Left lung (tissue), 10 donors: ENCODE data around the gene ADIPOR2. TPM values are rescaled to one million over a fixed set of nuclear protein-coding genes. Genes with fewer than 3 reads are reported as not detected.
A peak's percentile ranks its signal among the peaks of the same experiment; 100 is the strongest.

Experiments used
- ATAC-seq: fragments of 200-7000 bp; cut with Tn5 transposase; one replicate; pipeline ENCODE4 v1.9.1; 2020; ENCODE audit warnings: moderate library complexity
- DNase-seq, 4 donors: peaks; one replicate each; pipeline ENCODE4 v3.0.0-alpha.2; 2013 to 2020
- H3K27ac ChIP-seq, 2 donors: fragments of 200-600 bp; sonication (generic) in 1 of 2; one replicate each; pipeline versions ENCODE4 v1.5.0 to v1.8.0; 2020 to 2021
- H3K27me3 ChIP-seq, 2 donors: fragments of 200-600 bp; sonication (generic) in 1 of 2; one replicate each; pipeline versions ENCODE4 v1.5.0 to v1.8.0; 2020 to 2021
- H3K36me3 ChIP-seq, 2 donors: fragments of 200-600 bp; sonication (generic) in 1 of 2; one replicate each; pipeline versions ENCODE4 v1.5.0 to v1.8.0; 2020 to 2021
- H3K4me1 ChIP-seq, 2 donors: fragments of 200-600 bp; one replicate each; pipeline ENCODE4 v1.8.0; 2021
- H3K4me3 ChIP-seq, 2 donors: fragments of 200-600 bp; sonication (generic) in 1 of 2; one replicate each; pipeline versions ENCODE4 v1.5.0 to v1.8.0; 2020 to 2021; ENCODE audit warnings: mild to moderate bottlenecking in 1 of 2
- H3K9me3 ChIP-seq, 2 donors: fragments of 200-600 bp; sonication (generic) in 1 of 2; one replicate each; pipeline versions ENCODE4 v1.5.0 to v1.8.0; 2020 to 2021
- intact Hi-C, 2 donors: fragments of 100-400 bp; cut with DNase I; formaldehyde crosslinking; loops; one replicate each; pipeline versions ENCODE4 v1.11.2 to v1.14.2; 2022
- microRNA-seq, 2 donors: library from miRNA; unstranded; fragments of <30 nt; microRNA quantifications; one replicate each; pipeline ENCODE4, GENCODE V29; 2019
- polyA plus RNA-seq, 6 donors: library from polyadenylated mRNA; unstranded; fragments of 120-200 nt; gene quantifications; one replicate each; pipeline ENCODE4 v1.2.1, GENCODE V29; 2013; ENCODE audit not compliant: insufficient read length in 6 of 6
- total RNA-seq, 2 donors: library from RNA; stranded (reverse); fragmentation: NEBNext Ultra II Directional; extraction: Animal tissue kit (Norgen Biotek cat#: 25700); gene quantifications; one replicate each; pipeline ENCODE4 v1.2.1, GENCODE V29; 2021
- TF ChIP-seq, protein P1 (sequence below), 2 donors: fragments of 200-600 bp; sonication (generic) in 1 of 2; IDR thresholded peaks; one replicate each; pipeline versions ENCODE4 v1.5.0 to v1.8.0; 2021; ENCODE audit warnings: antibody characterized with exemption in 2 of 2
- donor health status: DM: no; HTN: yes; CAD: no.
- donor health status: DM: no; HTN: no; CAD: no.

ADIPOR2 gene
- total and polyA plus RNA-seq, 8 donors: 37.0 to 66.8 (median 41.7) TPM

DNA sequence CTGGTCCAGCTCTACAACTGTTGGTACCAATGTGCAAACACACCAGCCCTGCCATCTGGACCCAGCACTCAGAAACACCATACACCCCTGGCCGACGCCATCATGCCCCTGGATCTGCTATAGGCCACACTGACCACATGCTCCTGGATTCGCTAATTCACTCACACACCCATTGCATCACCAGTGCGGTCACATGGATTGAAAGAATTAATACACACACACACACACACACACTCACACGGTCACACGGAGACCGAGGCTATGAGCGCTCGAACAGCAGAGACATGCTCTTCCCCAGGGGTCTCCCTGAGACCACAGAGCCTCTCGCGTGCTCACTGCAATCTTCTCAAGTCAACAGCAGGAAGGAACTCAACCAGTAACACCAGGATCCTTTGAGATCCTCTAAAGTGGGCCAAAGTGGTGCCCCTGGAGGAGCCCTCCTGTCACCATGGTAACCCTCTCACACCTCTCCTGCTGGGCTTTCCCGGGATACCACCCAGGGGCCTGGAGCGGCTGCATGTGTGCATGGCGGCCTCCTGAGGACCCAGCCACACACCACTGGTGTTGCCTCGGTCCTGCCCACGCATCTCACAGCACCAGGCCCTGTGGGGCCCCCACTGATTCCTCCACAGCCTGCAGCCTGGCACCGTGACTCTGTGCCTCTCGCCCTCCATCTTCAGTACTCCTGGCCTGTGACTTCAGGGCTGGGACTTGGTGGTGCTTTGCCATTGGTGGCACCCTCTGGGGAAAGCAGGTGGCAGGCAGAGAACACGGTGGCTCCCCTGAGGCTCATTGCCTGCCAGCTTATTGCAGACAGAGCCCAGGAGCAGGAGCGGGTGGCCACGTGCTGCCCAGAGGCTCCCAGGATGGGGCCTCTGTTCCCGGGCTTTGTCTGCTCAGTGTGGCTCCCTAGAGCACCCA lies 144.6 kb downstream of the ADIPOR2 start:
- no peak overlapping the region for H3K4me3 ChIP-seq
- TF ChIP-seq, protein P1, sequence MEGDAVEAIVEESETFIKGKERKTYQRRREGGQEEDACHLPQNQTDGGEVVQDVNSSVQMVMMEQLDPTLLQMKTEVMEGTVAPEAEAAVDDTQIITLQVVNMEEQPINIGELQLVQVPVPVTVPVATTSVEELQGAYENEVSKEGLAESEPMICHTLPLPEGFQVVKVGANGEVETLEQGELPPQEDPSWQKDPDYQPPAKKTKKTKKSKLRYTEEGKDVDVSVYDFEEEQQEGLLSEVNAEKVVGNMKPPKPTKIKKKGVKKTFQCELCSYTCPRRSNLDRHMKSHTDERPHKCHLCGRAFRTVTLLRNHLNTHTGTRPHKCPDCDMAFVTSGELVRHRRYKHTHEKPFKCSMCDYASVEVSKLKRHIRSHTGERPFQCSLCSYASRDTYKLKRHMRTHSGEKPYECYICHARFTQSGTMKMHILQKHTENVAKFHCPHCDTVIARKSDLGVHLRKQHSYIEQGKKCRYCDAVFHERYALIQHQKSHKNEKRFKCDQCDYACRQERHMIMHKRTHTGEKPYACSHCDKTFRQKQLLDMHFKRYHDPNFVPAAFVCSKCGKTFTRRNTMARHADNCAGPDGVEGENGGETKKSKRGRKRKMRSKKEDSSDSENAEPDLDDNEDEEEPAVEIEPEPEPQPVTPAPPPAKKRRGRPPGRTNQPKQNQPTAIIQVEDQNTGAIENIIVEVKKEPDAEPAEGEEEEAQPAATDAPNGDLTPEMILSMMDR (IDR thresholded peaks at IDR 0.05): no peak
- H3K27ac ChIP-seq: no peak overlapping the region
- no peaks in the 10 kb centered on the region for H3K9me3 ChIP-seq
- peak in 1 of 4 donors; percentile 46 for DNase-seq
- ATAC-seq: no peak
- no peaks in the 10 kb centered on the region for H3K4me1 ChIP-seq
- intact Hi-C loops: no loop called here
- peaks cover 18 to 62% of the 10 kb centered on the region in 2 donors for H3K27me3 ChIP-seq
- no peaks in the 10 kb centered on the region for H3K36me3 ChIP-seq

DNA sequence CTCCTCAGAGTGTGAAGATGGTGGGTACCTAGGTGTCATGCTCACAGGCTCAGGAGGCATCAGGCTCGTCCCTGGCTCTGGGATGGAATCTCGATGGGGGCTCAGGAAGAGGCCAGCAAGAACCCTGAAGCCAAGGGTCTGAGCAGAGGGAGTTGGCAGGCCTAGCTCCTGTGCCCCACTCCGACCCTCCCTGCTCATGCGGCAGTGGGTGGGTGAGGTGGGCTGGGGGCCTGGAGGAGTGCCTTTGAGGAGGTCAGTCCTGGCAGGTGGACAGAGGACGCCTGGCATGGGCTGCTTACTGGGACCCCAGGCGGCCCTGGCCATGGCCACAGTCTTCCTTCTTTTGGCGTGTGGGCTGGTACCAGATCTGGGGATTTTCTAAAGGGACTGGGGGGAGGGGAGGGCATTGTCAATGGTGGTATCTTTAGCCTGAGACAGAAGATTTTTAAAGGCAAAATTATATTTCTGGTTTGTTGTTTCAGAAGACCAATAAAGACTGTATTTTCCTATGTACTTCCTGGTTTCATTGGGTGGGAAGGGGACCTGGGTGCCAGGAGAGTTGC lies 145.5 kb downstream of the ADIPOR2 start:
- H3K36me3 ChIP-seq: no peaks in the 10 kb centered on the region
- H3K9me3 ChIP-seq: no peaks in the 10 kb centered on the region
- peak in 1 of 4 donors; percentile 36 for DNase-seq
- no peak overlapping the region for H3K4me3 ChIP-seq
- intact Hi-C loops: no loop called here
- H3K27me3 ChIP-seq: peaks cover 15 to 59% of the 10 kb centered on the region in 2 donors
- no peaks in the 10 kb centered on the region for H3K4me1 ChIP-seq
- TF ChIP-seq, protein P1 (IDR thresholded peaks at IDR 0.05): no peak
- no peak overlapping the region for H3K27ac ChIP-seq
- ATAC-seq: no peak

GRCh38 chr12:1836854-1837421 lies 146.1 kb downstream of the ADIPOR2 start:
- TF ChIP-seq, protein P1 (IDR thresholded peaks at IDR 0.05): no peak
- intact Hi-C loops: no loop called here
- no peaks in the 10 kb centered on the region for H3K9me3 ChIP-seq
- ATAC-seq (no peak), DNase-seq (peak in 1 of 4 donors; percentile 69)
- no peak overlapping the region for H3K4me3 ChIP-seq
- no peaks in the 10 kb centered on the region for H3K4me1 ChIP-seq
- H3K36me3 ChIP-seq: no peaks in the 10 kb centered on the region
- H3K27ac ChIP-seq: no peak overlapping the region
- peaks cover 9 to 55% of the 10 kb centered on the region in 2 donors for H3K27me3 ChIP-seq

GRCh38 chr12:1837541-1838204 lies 146.8 kb downstream of the ADIPOR2 start:
- intact Hi-C loops: no loop called here
- DNase-seq: peak in 1 of 4 donors; percentile 45
- TF ChIP-seq, protein P1 (IDR thresholded peaks at IDR 0.05): no peak
- Histone ChIP-seq H3K27ac (no peak overlapping the region), H3K36me3 (no peaks in the 10 kb centered on the region), H3K9me3 (no peaks in the 10 kb centered on the region), H3K4me1 (no peaks in the 10 kb centered on the region), H3K4me3 (no peak overlapping the region), H3K27me3 (peaks cover 3 to 56% of the 10 kb centered on the region in 2 donors)
- ATAC-seq: no peak

Small RNA genes lying within 50 kb of the gene (microRNA-seq; reads per million reads assigned to microRNA genes)
- gene MIR3649: 0 reads per million in 2 donors

Other genes starting within 250 kb of the ADIPOR2 start
- gene FBXL14, start 96.5 kb upstream of the ADIPOR2 start, total RNA-seq: 10 to 100 TPM; 11.5 to 15.5 TPM
- gene FBXL14, start 96.5 kb upstream of the ADIPOR2 start, polyA plus RNA-seq: 10 to 100 TPM in 3 of 6 donors, 1 to 10 TPM in 3; 7.5 to 11.0 (median 10.0) TPM
- 1 to 10 TPM; 3.3 to 4.5 TPM for gene WNT5B, start 61.8 kb upstream of the ADIPOR2 start, total RNA-seq
- gene WNT5B, start 61.8 kb upstream of the ADIPOR2 start, polyA plus RNA-seq: 1 to 10 TPM; 5.8 to 8.8 (median 7.4) TPM
- gene LRTM2, start 129.5 kb downstream of the ADIPOR2 start, total RNA-seq: not detected
- not detected for gene LRTM2, start 129.5 kb downstream of the ADIPOR2 start, polyA plus RNA-seq
- gene CACNA2D4, start 227.6 kb downstream of the ADIPOR2 start, total RNA-seq: 1 to 10 TPM; 2.6 to 6.5 TPM
- gene CACNA2D4, start 227.6 kb downstream of the ADIPOR2 start, polyA plus RNA-seq: 1 to 10 TPM; 1.5 to 2.8 (median 1.8) TPM